MCF 10A (cell line): ENCODE data around the gene LDHD. TPM values are rescaled to one million over a fixed set of nuclear protein-coding genes. Genes with fewer than 3 reads are reported as not detected.
"Not testable (repeated sequence)": the region's sequence is repeated elsewhere in the genome, so short reads cannot be mapped to it uniquely, and the experiment has no call there.

ENCODE experiments used
- BruUV-seq: library from RNA; stranded (reverse); fragments of 400-500 nt; replicated peaks from 2 replicates; lab custom pipeline; 2021; lab: Mats Ljungman, UMichigan
- CTCF ChIA-PET: fragments of 300-600 bp; sonication (Branson Sonifier 250); formaldehyde crosslinking; extraction: SDS; loops from one replicate; lab custom pipeline; 2021; ENCODE audit warnings: antibody characterized with exemption, inconsistent platforms; lab: Yijun Ruan, JAX
- POLR2A ChIA-PET: fragments of 300-600, 350-650 bp; sonication (Branson Sonifier 250); formaldehyde crosslinking; extraction: SDS; loops from one replicate; lab custom pipeline; 2020; ENCODE audit warnings: antibody characterized with exemption, inconsistent platforms; lab: Yijun Ruan, JAX
- DNase-seq: peaks from one replicate; pipeline ENCODE4 v3.0.0-alpha.2; 2018; ENCODE audit not compliant: unreplicated experiment
- H3K27ac Mint-ChIP-seq: one replicate; pipeline ENCODE4 v1.8.0; 2022; ENCODE audit warnings: mild to moderate bottlenecking, low read depth, mixed read lengths; ENCODE audit not compliant: unreplicated experiment
- H3K27me3 Mint-ChIP-seq: one replicate; pipeline ENCODE4 v1.8.0; 2022; ENCODE audit warnings: mixed read lengths; ENCODE audit not compliant: insufficient read depth, unreplicated experiment
- H3K36me3 Mint-ChIP-seq: one replicate; pipeline ENCODE4 v1.8.0; 2022; ENCODE audit warnings: mild to moderate bottlenecking, moderate library complexity, mixed read lengths; ENCODE audit not compliant: insufficient read depth, unreplicated experiment
- H3K4me1 Mint-ChIP-seq: one replicate; pipeline ENCODE4 v1.8.0; 2022; ENCODE audit warnings: mixed read lengths; ENCODE audit not compliant: insufficient read depth, unreplicated experiment
- H3K4me3 Mint-ChIP-seq: one replicate; pipeline ENCODE4 v1.8.0; 2022; ENCODE audit warnings: mild to moderate bottlenecking, moderate library complexity, mixed read lengths; ENCODE audit not compliant: unreplicated experiment
- H3K9me3 Mint-ChIP-seq: one replicate; pipeline ENCODE4 v1.8.0; 2022; ENCODE audit warnings: mixed read lengths; ENCODE audit not compliant: unreplicated experiment
- CTCF ChIP-seq: fragments of 200-600 bp; IDR thresholded peaks from one replicate; pipeline ENCODE4 v1.8.0; 2022; ENCODE audit warnings: antibody characterized with exemption, mild to moderate bottlenecking; ENCODE audit not compliant: unreplicated experiment
- intact Hi-C: fragments of 100-400 bp; cut with micrococcal nuclease; formaldehyde crosslinking; loops from 2 replicates; pipeline ENCODE4 v1.14.1; 2022
- total RNA-seq: library from RNA; stranded (reverse); gene quantifications from 2 replicates; pipeline ENCODE4 v1.2.3, GENCODE V29; 2022

The LDHD gene
- total RNA-seq, 1 experiment from 2014 or later, result 0.30 TPM

- POLR2A ChIA-PET, result no interaction called here
- H3K36me3 Mint-ChIP-seq, result no peaks in the 10 kb centered on the region
- CTCF ChIA-PET, result no interaction called here
- no peaks in the 10 kb centered on the region for H3K9me3 Mint-ChIP-seq
- no peaks in the 10 kb centered on the region for H3K4me1 Mint-ChIP-seq
- H3K27ac Mint-ChIP-seq, result no peak overlapping the region
- H3K27me3 Mint-ChIP-seq, result no peaks in the 10 kb centered on the region
- TF ChIP-seq CTCF, result no peak
- no peak overlapping the region for H3K4me3 Mint-ChIP-seq
- intact Hi-C loops, result no loop called here
- no TSS peak for BruUV-seq
- no peak for DNase-seq
Measured at GRCh38 chr16:75138636-75139035, 22.1 kb upstream of the LDHD start.

DNA sequence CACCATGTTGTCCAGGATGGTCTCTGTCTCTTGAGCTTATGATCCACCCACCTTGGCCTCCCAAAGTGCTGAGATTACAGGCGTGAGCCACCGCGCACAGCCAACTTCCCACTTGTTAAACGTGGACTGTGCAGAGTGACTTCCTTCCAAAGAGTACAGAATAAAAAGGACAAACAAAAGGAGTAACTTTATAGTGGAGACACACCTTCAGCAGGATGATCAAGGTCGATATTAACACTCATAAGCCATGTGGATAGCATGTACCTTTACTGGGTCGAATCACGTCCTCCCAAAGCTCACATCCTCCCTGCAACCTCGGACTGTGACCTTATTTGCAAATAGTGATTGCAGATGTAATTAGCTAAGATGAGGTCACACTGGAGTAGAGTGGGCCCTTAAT, 21.7 kb upstream of the LDHD start:
- TF ChIP-seq CTCF, result no peak
- ChIA-PET CTCF (interaction anchor here (0.6 kb wide), 1 partner anchor 28 kb away, joined by 5 read pairs; no protein-coding TSS in a partner anchor), POLR2A (no interaction called here)
- H3K4me1 Mint-ChIP-seq, result no peaks in the 10 kb centered on the region
- H3K4me3 Mint-ChIP-seq, result no peak overlapping the region
- H3K27me3 Mint-ChIP-seq, result no peaks in the 10 kb centered on the region
- no peaks in the 10 kb centered on the region for H3K36me3 Mint-ChIP-seq
- intact Hi-C loops, result no loop called here
- no peak overlapping the region for H3K27ac Mint-ChIP-seq
- H3K9me3 Mint-ChIP-seq, result no peaks in the 10 kb centered on the region
- no peak for DNase-seq
- no TSS peak for BruUV-seq

DNA sequence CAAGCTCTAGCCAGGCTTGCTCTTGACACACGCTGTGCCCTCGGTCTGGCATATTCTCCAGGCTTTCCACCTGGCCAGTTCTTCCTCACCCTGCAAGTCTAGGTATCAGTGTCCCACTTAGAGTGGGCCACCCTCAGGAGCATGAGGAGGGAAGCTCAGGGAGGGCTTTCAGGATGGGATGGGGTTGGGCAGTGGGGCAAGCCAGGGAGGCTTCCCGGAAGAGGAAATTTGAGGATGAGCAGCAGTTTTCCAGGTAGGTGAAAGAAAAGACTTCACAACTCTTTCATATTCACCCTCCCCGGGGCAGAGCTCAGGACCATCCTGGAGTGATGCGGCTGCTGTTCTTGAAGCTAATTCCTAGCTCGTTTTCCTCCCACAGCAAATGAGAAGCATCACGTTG, 14.5 kb upstream of the LDHD start:
- Mint-ChIP-seq H3K9me3 (no peaks in the 10 kb centered on the region), H3K36me3 (no peaks in the 10 kb centered on the region), H3K4me3 (no peak overlapping the region), H3K27me3 (no peaks in the 10 kb centered on the region), H3K27ac (no peak overlapping the region), H3K4me1 (no peaks in the 10 kb centered on the region)
- DNase-seq, result no peak
- ChIA-PET POLR2A (interaction anchor here (1.0 kb wide), 2 partner anchors 11 to 12 kb away, joined by 3 read pairs; no protein-coding TSS in a partner anchor), CTCF (interaction anchor here (0.6 to 1.6 kb wide), 6 partner anchors 31 to 431 kb away, joined by 3 to 5 read pairs (median 3); partner anchors contain the start of gene MLKL)
- BruUV-seq, result no TSS peak
- intact Hi-C loops, result no loop called here
- no peak for TF ChIP-seq CTCF

GRCh38 chr16:75130150-75130771, 13.7 kb upstream of the LDHD start:
- intact Hi-C loops, result no loop called here
- Mint-ChIP-seq H3K36me3 (no peaks in the 10 kb centered on the region), H3K4me1 (no peaks in the 10 kb centered on the region), H3K4me3 (no peak overlapping the region), H3K9me3 (no peaks in the 10 kb centered on the region), H3K27me3 (no peaks in the 10 kb centered on the region), H3K27ac (no peak overlapping the region)
- CTCF ChIA-PET, result interaction anchor here (0.6 to 1.6 kb wide), 5 partner anchors 132 to 430 kb away, joined by 3 to 5 read pairs (median 4); partner anchors contain the start of gene MLKL
- no TSS peak for BruUV-seq
- POLR2A ChIA-PET, result no interaction called here
- no peak for TF ChIP-seq CTCF
- peak; percentile 17 for DNase-seq

DNA sequence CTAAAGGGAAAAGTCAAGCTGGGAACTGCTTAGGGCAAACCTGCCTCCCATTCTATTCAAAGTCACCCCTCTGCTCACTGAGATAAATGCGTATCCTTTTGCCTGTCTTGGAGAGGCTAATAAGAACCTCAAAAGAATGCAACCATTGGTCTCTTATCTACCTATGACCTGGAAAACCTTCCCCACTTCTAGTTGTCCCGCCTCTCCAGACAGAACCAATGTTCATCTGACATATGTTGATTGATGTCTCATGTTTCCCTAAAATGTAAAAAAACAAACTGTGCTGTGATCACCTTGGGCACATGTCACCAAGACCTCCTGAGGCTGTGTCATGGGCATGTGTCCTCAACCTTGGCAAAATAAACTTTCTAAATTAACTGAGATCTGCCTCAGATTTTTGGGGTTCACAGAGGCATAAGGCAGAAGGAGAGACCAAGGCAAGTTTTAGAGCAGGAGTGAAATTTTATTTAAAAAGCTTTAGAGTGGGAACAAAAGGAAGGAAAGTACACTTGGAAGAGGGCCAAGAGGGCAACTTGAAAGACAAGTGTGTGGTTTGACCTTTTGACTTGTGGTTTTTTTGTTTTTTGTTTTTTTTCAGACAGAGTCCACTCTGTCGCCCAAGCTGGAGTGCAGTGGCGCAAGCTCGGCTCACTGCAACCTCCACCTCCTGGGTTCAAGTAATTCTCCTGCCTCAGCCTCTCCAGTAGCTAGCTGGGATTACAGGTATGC, 13.0 kb upstream of the LDHD start:
- H3K27me3 Mint-ChIP-seq, intact Hi-C loops, H3K36me3 Mint-ChIP-seq, H3K9me3 Mint-ChIP-seq, BruUV-seq, H3K4me3 Mint-ChIP-seq, H3K27ac Mint-ChIP-seq, H3K4me1 Mint-ChIP-seq: not testable (repeated sequence)
- ChIA-PET CTCF (interaction anchor here (0.8 to 1.6 kb wide), 2 partner anchors 22 to 429 kb away, joined by 3 to 5 read pairs; partner anchors contain the start of gene MLKL), POLR2A (interaction anchor here (1.0 kb wide), 1 partner anchor 132 kb away, joined by 3 read pairs; no protein-coding TSS in a partner anchor)
- DNase-seq, result peak; percentile 46
